Measurements from ENCODE around the gene NAALAD2.
"Not testable (repeated sequence)": the region's sequence is repeated elsewhere in the genome, so short reads cannot be mapped to it uniquely, and the experiment has no call there.

DNA sequence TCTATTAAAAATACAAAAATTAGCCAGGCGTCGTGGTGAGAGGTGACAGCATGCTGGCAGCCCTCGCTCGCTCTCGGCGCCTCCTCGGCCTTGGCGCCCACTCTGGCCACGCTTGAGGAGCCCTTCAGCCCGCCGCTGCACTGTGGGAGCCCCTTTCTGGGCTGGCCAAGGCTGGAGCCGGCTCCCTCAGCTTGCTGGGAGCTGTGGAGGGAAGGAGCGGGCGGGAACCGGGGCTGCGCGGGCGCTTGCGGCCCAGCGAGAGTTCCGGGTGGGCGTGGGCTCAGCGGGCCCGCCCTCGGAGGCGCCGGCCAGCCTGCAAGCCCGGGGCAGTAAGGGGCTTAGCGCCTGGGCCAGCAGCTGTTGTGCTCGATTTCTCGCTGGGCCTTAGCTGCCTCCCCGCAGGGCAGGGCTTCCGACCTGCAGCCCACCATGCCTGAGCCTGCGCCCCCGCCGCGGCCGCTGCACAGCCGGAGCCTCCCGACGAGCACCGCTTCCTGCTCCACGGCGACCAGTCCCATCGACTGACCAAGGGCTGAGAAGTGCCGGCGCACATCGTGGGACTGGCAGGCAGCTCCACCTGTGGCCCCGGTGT, 32.6 kb downstream of the NAALAD2 start:
- TF ChIP-seq CTCF (IDR thresholded peaks at IDR 0.05; ENCODE audit: insufficient read depth, low read length, poor library complexity, severe bottlenecking); EZH2phosphoT487 (conservative IDR thresholded peaks at IDR 0.05; ENCODE audit: low read length): not testable (repeated sequence)
